ENCODE results near the gene RGL1.

RGL1 gene

GRCh38 chr1:183817576-183818288, 12.8 kb downstream of the RGL1 start:
- no peak for TF ChIP-seq CTCF (IDR thresholded peaks at IDR 0.05; ENCODE audit: low read depth, low read length, missing control alignments)
- H3K4me3 ChIP-seq (ENCODE audit: low read depth, low read length): no peak overlapping the region
- in situ Hi-C loops (cut with HindIII; ENCODE audit: low sequenced_read_pairs): no loop called here

DNA sequence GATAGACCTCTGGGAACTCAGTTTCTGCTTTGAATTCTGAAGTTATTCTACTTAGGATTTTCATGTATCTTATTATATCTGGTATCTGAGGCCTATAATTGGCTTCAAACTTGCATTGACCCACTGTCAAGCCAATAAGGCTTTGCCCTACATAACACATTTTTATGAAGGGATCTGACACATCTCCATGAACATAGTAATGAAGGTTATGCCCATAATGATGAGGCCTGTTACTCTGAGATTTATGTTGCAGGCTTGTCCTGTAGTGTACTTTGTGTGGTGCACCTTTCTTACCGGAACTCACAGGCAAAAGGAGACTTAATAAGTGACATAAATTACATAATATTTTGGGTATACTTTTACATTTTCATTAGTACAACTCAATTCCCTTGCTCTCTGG, 14.1 kb downstream of the RGL1 start:
- no peak for TF ChIP-seq CTCF (IDR thresholded peaks at IDR 0.05; ENCODE audit: low read depth, low read length, missing control alignments)
- no peak for DNase-seq (ENCODE audit: low read depth)
- no peak overlapping the region for H3K4me3 ChIP-seq (ENCODE audit: low read depth, low read length)
- in situ Hi-C loops (cut with HindIII; ENCODE audit: low sequenced_read_pairs): no loop called here

More at GRCh38 chr1:183817576-183818288, 12.8 kb downstream of the RGL1 start:
- no peak for DNase-seq (ENCODE audit: low read depth)

DNA sequence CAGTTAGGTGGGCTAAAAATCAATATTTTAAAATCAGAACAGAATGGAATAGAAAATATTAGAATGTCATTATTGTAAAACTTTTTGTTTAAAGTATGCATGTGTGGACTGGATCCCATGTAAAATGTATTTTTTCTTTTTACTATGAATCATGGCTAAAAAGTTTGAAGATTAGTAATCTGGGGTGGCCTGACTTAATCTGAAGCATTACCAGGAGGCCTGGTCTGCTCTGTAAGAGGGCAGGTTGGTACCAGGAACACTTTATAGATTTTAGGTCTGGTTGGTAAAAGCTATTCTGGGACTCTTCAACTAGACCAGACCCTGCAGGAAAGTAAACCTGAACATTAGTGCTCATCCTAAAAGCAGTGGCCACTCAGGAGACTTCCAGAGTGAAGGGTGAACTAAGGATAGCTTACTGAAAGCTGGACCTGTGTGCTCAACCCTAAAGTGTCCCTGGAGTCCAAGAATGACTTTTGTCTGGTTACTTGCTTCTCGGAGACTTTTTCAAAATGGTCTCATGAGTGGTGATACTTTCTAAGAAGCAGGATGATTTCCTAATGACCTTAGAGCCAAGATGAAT, 16.5 kb downstream of the RGL1 start:
- H3K4me3 ChIP-seq (ENCODE audit: low read depth, low read length): no peak overlapping the region
- no peak for DNase-seq (ENCODE audit: low read depth)
- in situ Hi-C loops (cut with HindIII; ENCODE audit: low sequenced_read_pairs): no loop called here
- TF ChIP-seq CTCF (IDR thresholded peaks at IDR 0.05; ENCODE audit: low read depth, low read length, missing control alignments): no peak

DNA sequence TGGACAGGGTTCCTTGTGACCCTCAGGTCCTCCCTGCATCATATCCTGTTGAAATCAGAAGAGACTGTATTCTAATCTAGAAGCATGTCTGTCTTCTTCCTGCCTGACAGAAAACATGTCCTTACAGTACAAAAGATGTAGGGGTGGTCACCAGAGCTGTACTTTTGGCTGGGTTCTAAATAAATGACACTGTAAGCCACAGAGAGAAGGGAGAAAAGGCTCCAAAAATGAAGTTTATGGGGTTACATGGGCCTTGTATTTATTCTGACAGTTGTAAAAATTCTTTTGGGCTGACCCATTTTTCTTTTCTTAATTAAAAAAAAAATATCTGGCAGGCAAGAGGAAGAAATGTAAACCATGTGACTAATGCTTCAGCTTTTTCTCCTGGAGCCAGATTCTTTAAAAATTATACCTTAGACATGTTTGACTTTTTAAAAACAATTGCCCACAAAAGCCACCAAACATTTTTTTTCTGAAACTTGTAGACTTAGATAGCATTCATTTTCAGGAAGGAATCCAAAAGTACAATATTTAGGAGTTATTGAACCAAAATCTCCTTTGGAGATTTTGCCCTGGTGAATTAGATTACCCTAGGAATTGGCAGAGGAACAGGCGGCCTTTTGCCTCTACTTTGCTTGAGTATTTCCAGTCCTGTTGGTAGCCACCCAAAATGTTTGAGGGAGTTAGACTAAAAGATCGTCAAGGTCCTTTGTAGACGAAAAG, 17.1 kb downstream of the RGL1 start:
- TF ChIP-seq CTCF (IDR thresholded peaks at IDR 0.05; ENCODE audit: low read depth, low read length, missing control alignments): no peak
- no peak overlapping the region for H3K4me3 ChIP-seq (ENCODE audit: low read depth, low read length)
- DNase-seq (ENCODE audit: low read depth): peak; percentile 59
- in situ Hi-C loops (cut with HindIII; ENCODE audit: low sequenced_read_pairs): no loop called here

GRCh38 chr1:183824291-183824690, 19.4 kb downstream of the RGL1 start:
- no peak for TF ChIP-seq CTCF (IDR thresholded peaks at IDR 0.05; ENCODE audit: low read depth, low read length, missing control alignments)
- no peak for DNase-seq (ENCODE audit: low read depth)
- in situ Hi-C loops (cut with HindIII; ENCODE audit: low sequenced_read_pairs): no loop called here
- no peak overlapping the region for H3K4me3 ChIP-seq (ENCODE audit: low read depth, low read length)

DNA sequence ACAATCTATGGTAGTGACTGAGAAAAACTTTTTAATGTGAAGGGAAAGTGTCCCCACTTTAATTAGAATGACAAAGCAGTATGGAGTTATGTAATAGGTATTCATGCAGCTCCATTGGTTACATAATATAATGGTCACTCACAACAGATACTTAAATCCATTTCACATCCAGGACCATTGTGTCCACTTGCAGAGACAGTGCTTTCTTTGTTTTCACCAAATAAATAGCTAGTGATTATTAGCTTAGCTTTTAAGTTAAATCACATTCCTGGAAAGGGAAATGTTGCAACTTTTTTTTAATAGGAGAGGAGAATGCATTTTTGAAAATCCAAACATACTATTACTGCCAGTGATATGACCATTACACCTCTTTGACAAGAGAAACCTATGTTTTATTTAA, 22.9 kb downstream of the RGL1 start:
- in situ Hi-C loops (cut with HindIII; ENCODE audit: low sequenced_read_pairs): no loop called here
- no peak for DNase-seq (ENCODE audit: low read depth)
- no peak overlapping the region for H3K4me3 ChIP-seq (ENCODE audit: low read depth, low read length)
- TF ChIP-seq CTCF (IDR thresholded peaks at IDR 0.05; ENCODE audit: low read depth, low read length, missing control alignments): no peak
